Naive thymus-derived CD8-positive, alpha-beta T cell (primary cell): Measurements from ENCODE around the gene GEMIN4. TPM values are rescaled to one million over a fixed set of nuclear protein-coding genes. Genes with fewer than 3 reads are reported as not detected.
"Not testable (repeated sequence)": the region's sequence is repeated elsewhere in the genome, so short reads cannot be mapped to it uniquely, and the experiment has no call there.

Experiments
- ATAC-seq, 2 donors: fragments of 150-1000 bp; cut with Tn5 transposase in 1 of 2; sonication (Bioruptor Pico), chemical (Tn5 transposase) in 1 of 2; 1 replicate in 1 of 2; 2 replicates in 1 of 2; pipeline ENCODE4 v1.10.0; 2021; ENCODE audit warnings: mild to moderate bottlenecking in 2 of 2, moderate library complexity in 2 of 2
- POLR2A ChIA-PET: fragments of 350-600 bp; sonication (Branson Sonifier 250); formaldehyde crosslinking; loops from one replicate; lab custom pipeline; 2021; ENCODE audit warnings: antibody characterized with exemption; lab: Charles Lee
- DNase-seq, 10 donors: peaks; one replicate each; pipeline versions ENCODE4 v3.0.0 to v3.0.0-alpha.2; 2020 to 2022
- H3K27ac Mint-ChIP-seq, 10 donors: one replicate each; pipeline ENCODE4 v1.8.0; 2020 to 2022; ENCODE audit warnings: mild to moderate bottlenecking in 10 of 10, mixed read lengths in 10 of 10, moderate library complexity in 4 of 10, inconsistent platforms in 1 of 10
- H3K27me3 Mint-ChIP-seq, 5 donors: one replicate each; pipeline ENCODE4 v1.8.0; 2021 to 2022; ENCODE audit warnings: mixed read lengths in 5 of 5
- H3K36me3 Mint-ChIP-seq, 3 donors: one replicate each; pipeline ENCODE4 v1.8.0; 2020 to 2022; ENCODE audit warnings: mixed read lengths in 3 of 3, mild to moderate bottlenecking in 2 of 3, inconsistent platforms in 1 of 3
- H3K4me1 Mint-ChIP-seq, 4 donors: one replicate each; pipeline ENCODE4 v1.8.0; 2021 to 2022; ENCODE audit warnings: mixed read lengths in 4 of 4
- H3K4me3 Mint-ChIP-seq, 10 donors: one replicate each; pipeline ENCODE4 v1.8.0; 2020 to 2022; ENCODE audit warnings: mild to moderate bottlenecking in 10 of 10, mixed read lengths in 10 of 10, moderate library complexity in 6 of 10, inconsistent platforms in 1 of 10
- H3K9me3 Mint-ChIP-seq, 9 donors: one replicate each; pipeline ENCODE4 v1.8.0; 2020 to 2022; ENCODE audit warnings: mixed read lengths in 9 of 9, mild to moderate bottlenecking in 3 of 9, inconsistent platforms in 1 of 9, moderate library complexity in 1 of 9
- polyA plus RNA-seq, 3 donors: library from polyadenylated mRNA; unstranded; fragments of 300-500 nt; fragmentation: Illumina TruSeq; gene quantifications; one replicate each; pipeline ENCODE4 v1.2.3, GENCODE V29; 2021
- total RNA-seq, 8 experiments: library from RNA in 2 of 8; stranded (reverse) in 2 of 8; gene quantifications; one replicate each; pipeline ENCODE4 v1.2.3 and lab custom pipeline; 2021 to 2026

GEMIN4 gene
- total and polyA plus RNA-seq, 5 experiments from 2014 or later = 16.6 to 41.0 (median 35.1) TPM

DNA sequence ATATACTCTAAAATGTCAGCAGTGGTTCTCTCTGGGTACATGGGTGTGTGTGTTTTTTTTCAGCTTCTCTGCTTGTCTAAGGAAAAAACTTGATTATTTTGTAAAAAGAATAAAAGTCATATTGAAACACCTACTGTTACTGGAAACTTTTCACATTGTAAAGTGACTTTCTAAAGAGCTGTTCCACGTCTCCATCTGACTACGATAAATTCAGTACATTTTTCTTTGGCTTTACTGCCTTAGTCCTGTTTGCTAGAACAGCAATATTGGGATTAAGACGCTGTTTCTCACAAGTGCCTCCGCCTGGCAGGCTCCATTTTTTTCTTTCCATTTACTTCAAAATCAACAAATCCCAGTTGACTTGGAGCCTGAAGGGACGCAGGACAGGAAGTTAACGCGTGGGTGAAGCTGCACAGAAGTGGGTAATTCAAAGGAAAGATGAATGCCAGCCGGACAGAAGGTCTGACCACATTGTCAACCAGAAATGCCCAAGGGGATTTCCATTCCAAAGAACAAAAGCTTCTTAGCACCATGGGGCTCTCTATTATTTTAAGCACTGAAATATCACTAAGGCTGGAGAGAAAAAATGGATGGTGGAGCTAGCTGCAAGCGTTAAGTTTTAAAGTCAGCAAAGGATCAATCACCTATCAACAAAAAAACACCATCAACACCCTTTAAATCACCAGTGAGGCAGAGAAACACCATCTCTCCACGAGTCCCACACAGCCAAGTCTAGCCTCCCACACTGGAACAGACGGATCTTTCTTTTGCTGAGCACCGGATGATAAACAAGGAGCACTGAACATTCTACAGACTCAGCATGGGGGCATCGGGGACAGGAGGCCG is 21.6 kb upstream of the GEMIN4 start:
- H3K4me3 Mint-ChIP-seq = no peak overlapping the region
- no peaks in the 10 kb centered on the region for H3K9me3 Mint-ChIP-seq
- peaks cover 0 to 9% (median 6%) of the 10 kb centered on the region in 4 donors for H3K4me1 Mint-ChIP-seq
- POLR2A ChIA-PET = interaction anchor here (1.0 kb wide), 1 partner anchor 8 kb away, joined by 3 read pairs; the partner anchor contains the start of gene GLOD4
- DNase-seq (no peak), ATAC-seq (no peak)
- peak overlapping the region in 3 of 10 donors; percentile 5 to 48 (median 15) for H3K27ac Mint-ChIP-seq
- no peaks in the 10 kb centered on the region for H3K27me3 Mint-ChIP-seq
- H3K36me3 Mint-ChIP-seq = peaks cover 0 to 97% (median 22%) of the 10 kb centered on the region in 3 donors

GRCh38 chr17:773016-773415 is 21.0 kb upstream of the GEMIN4 start:
- ATAC-seq (no peak), DNase-seq (no peak)
- H3K4me3 Mint-ChIP-seq = no peak overlapping the region
- H3K9me3 Mint-ChIP-seq = no peaks in the 10 kb centered on the region
- POLR2A ChIA-PET = interaction anchor here (1.0 kb wide), 1 partner anchor 9 kb away, joined by 3 read pairs; the partner anchor contains the start of gene GLOD4
- H3K27ac Mint-ChIP-seq = no peak overlapping the region
- no peaks in the 10 kb centered on the region for H3K27me3 Mint-ChIP-seq
- peaks cover 0 to 8% (median 4%) of the 10 kb centered on the region in 4 donors for H3K4me1 Mint-ChIP-seq
- H3K36me3 Mint-ChIP-seq = peaks cover 0 to 94% (median 22%) of the 10 kb centered on the region in 3 donors

- peaks cover 4 to 79% (median 27%) of the 10 kb centered on the region in 3 donors for H3K36me3 Mint-ChIP-seq
- ATAC-seq = no peak
- no peaks in the 10 kb centered on the region for H3K27me3 Mint-ChIP-seq
- peaks cover 0 to 10% (median 0%) of the 10 kb centered on the region in 4 donors for H3K4me1 Mint-ChIP-seq
- no peaks in the 10 kb centered on the region for H3K9me3 Mint-ChIP-seq
- no peak for DNase-seq
- H3K4me3 Mint-ChIP-seq = no peak overlapping the region
- POLR2A ChIA-PET = no interaction called here
- no peak overlapping the region for H3K27ac Mint-ChIP-seq
Measured at GRCh38 chr17:767076-767475, 15.0 kb upstream of the GEMIN4 start.

- Mint-ChIP-seq H3K36me3 (peaks cover 0 to 74% (median 13%) of the 10 kb centered on the region in 3 donors), H3K9me3 (no peaks in the 10 kb centered on the region), H3K27ac (no peak overlapping the region), H3K4me3 (no peak overlapping the region), H3K4me1 (peaks cover 0 to 3% (median 0%) of the 10 kb centered on the region in 4 donors), H3K27me3 (no peaks in the 10 kb centered on the region)
- DNase-seq (no peak), ATAC-seq (no peak)
- POLR2A ChIA-PET = no interaction called here
Measured at GRCh38 chr17:760371-760770, 8.3 kb upstream of the GEMIN4 start.

GRCh38 chr17:759964-760363 is 7.9 kb upstream of the GEMIN4 start:
- Mint-ChIP-seq H3K27ac (no peak overlapping the region), H3K36me3 (peaks cover 0 to 70% (median 10%) of the 10 kb centered on the region in 3 donors), H3K27me3 (no peaks in the 10 kb centered on the region), H3K4me1 (peaks cover 0 to under 1% (median 0%) of the 10 kb centered on the region in 4 donors), H3K4me3 (no peak overlapping the region), H3K9me3 (no peaks in the 10 kb centered on the region)
- no peak for ATAC-seq
- POLR2A ChIA-PET = no interaction called here
- DNase-seq = no peak

- H3K4me3 Mint-ChIP-seq, DNase-seq, H3K27me3 Mint-ChIP-seq, ATAC-seq, H3K9me3 Mint-ChIP-seq, POLR2A ChIA-PET: not testable (repeated sequence)
- H3K4me1 Mint-ChIP-seq = peaks cover 11 to 14% (median 12%) of the 10 kb centered on the region in 4 donors
- H3K27ac Mint-ChIP-seq = peak overlapping the region in 5 of 10 donors; percentile 13 to 66 (median 30)
- H3K36me3 Mint-ChIP-seq = peaks cover 0 to 41% (median 6%) of the 10 kb centered on the region in 3 donors
Measured at GRCh38 chr17:756010-756567, 4.0 kb upstream of the GEMIN4 start.

DNA sequence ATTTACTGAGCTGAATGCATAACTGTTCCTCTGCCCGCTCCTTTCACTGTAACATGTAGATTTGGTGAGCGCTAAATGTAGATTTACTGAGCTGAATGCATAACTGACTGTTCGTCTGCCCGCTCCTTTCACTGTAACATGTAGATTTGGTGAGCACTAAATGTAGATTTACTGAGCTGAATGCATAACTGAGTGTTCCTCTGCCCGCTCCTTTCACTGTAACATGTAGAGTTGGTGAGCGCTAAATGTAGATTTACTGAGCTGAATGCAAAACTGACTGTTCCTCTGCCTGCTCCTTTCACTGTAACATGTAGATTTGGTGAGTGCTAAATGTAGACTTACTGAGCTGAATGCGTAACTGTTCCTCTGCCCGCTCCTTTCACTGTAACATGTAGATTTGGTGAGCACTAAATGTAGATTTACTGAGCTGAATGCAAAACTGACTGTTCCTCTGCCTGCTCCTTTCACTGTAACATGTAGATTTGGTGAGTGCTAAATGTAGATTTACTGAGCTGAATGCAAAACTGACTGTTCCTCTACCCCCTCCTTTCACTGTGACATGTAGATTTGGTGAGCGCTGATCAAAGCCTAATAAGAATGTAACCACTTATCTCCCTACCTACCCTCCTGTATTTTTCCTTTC is 3.4 kb upstream of the GEMIN4 start:
- POLR2A ChIA-PET, H3K4me3 Mint-ChIP-seq, H3K27me3 Mint-ChIP-seq, DNase-seq, ATAC-seq, H3K9me3 Mint-ChIP-seq: not testable (repeated sequence)
- peaks cover 0 to 36% (median 6%) of the 10 kb centered on the region in 3 donors for H3K36me3 Mint-ChIP-seq
- H3K4me1 Mint-ChIP-seq = peaks cover 16 to 20% (median 19%) of the 10 kb centered on the region in 4 donors
- H3K27ac Mint-ChIP-seq = peak overlapping the region in 3 of 10 donors; percentile 30 to 66 (median 46)

DNA sequence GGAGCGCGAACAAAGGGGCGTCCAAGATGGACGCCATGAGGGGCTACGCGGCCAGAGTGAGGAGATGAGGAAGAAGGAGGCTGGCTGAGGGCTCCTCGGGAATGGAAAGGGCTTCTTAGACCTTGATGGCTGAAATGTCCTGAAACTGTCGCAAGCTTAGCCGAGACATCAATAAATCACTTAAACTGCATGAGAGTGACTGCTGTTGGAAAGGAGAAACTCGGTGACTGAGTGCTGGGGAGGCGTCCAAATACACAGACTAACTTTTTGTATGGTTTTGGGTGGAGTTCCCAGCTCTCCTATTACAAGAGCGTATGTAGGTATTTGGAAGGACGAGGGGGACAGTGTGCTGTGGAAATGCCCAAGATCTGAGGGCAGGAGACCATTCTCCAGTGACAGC is 1.4 kb upstream of the GEMIN4 start:
- no peaks in the 10 kb centered on the region for H3K27me3 Mint-ChIP-seq
- no peaks in the 10 kb centered on the region for H3K9me3 Mint-ChIP-seq
- H3K4me3 Mint-ChIP-seq = peak overlapping the region; percentile 44 to 81 (median 61)
- H3K27ac Mint-ChIP-seq = peak overlapping the region in 9 of 10 donors; percentile 6 to 91 (median 74)
- DNase-seq (no peak), ATAC-seq (no peak)
- peaks cover 28 to 37% (median 33%) of the 10 kb centered on the region in 4 donors for H3K4me1 Mint-ChIP-seq
- POLR2A ChIA-PET = interaction anchor here (1.5 to 4.2 kb wide), 2 partner anchors 29 to 39 kb away, joined by 15 to 27 read pairs; partner anchors contain the start of genes GLOD4, MRM3 and VPS53
- peaks cover 0 to 19% (median 5%) of the 10 kb centered on the region in 3 donors for H3K36me3 Mint-ChIP-seq

- DNase-seq (peak in 2 of 10 donors; percentile 18 to 26), ATAC-seq (peak; percentile 25 to 34)
- Mint-ChIP-seq H3K9me3 (no peaks in the 10 kb centered on the region), H3K36me3 (peaks cover 0 to 20% (median 5%) of the 10 kb centered on the region in 3 donors), H3K4me1 (peaks cover 33 to 44% (median 37%) of the 10 kb centered on the region in 4 donors), H3K4me3 (peak overlapping the region; percentile 92 to 98 (median 95)), H3K27me3 (no peaks in the 10 kb centered on the region), H3K27ac (peak overlapping the region; percentile 93 to 98 (median 96))
- POLR2A ChIA-PET = interaction anchor here (0.5 to 4.2 kb wide), 9 partner anchors 13 to 340 kb away, joined by 3 to 27 read pairs (median 6); partner anchors contain the start of genes GLOD4, MRM3, TIMM22 and VPS53
Measured at GRCh38 chr17:752620-753219, 656 bp upstream of the GEMIN4 start.

DNA sequence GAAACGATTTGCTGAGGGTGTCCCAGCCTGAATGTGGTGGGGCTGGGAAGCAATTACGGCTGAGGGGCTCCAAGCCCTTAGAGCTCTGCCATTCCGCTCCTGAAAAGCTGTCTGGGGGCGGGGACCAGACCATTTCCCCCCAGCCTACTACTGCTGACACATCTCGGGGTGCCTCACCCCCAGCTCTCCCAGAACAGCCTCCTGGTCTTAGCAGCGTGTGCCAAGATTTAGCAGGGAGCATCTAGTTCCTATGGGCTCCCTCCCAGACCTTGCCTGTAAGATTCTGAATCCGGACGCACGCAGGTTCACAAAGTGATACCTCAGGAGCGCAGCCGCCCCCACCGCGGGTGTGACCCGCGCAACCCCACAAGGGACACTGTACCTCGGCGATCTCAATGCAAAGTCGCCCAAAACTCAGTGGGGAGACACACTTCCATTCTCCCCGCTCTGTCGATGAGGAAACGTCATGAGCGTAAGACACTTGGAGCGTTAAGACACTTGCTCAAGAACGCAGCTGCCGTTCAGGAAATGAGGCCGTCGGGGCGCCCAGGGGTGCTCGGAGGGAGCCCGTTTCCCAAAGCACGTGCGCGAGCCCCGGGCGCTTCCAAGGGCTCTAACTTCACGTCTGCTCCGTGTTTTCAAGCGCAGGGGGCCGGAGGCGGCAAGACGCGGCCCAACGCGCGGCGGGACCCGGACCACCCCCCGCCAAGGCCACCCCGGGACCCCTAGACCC is 629 bp downstream of the GEMIN4 start:
- H3K4me1 Mint-ChIP-seq = peaks cover 33 to 45% (median 37%) of the 10 kb centered on the region in 4 donors
- no peaks in the 10 kb centered on the region for H3K9me3 Mint-ChIP-seq
- peak; percentile 47 to 58 for ATAC-seq
- peak overlapping the region; percentile 93 to 98 (median 96) for H3K27ac Mint-ChIP-seq
- POLR2A ChIA-PET = interaction anchor here (0.7 to 4.2 kb wide), 7 partner anchors 18 to 245 kb away, joined by 3 to 27 read pairs (median 8); partner anchors contain the start of genes GLOD4, MRM3, TIMM22 and VPS53
- H3K4me3 Mint-ChIP-seq = peak overlapping the region; percentile 92 to 98 (median 96)
- no peaks in the 10 kb centered on the region for H3K27me3 Mint-ChIP-seq
- peaks cover 0 to 23% (median 3%) of the 10 kb centered on the region in 3 donors for H3K36me3 Mint-ChIP-seq
- peak in 9 of 10 donors; percentile 30 to 74 (median 47) for DNase-seq

- Mint-ChIP-seq H3K27me3 (no peaks in the 10 kb centered on the region), H3K4me1 (peaks cover 33 to 45% (median 37%) of the 10 kb centered on the region in 4 donors), H3K4me3 (peak overlapping the region; percentile 92 to 98 (median 96)), H3K27ac (peak overlapping the region; percentile 41 to 98 (median 96)), H3K36me3 (peaks cover 0 to 25% (median 3%) of the 10 kb centered on the region in 3 donors), H3K9me3 (no peaks in the 10 kb centered on the region)
- POLR2A ChIA-PET = interaction anchor here (0.9 to 4.2 kb wide), 6 partner anchors 13 to 246 kb away, joined by 3 to 27 read pairs (median 8); partner anchors contain the start of genes GLOD4, MRM3, TIMM22 and VPS53
- ATAC-seq (no peak), DNase-seq (no peak)
Measured at GRCh38 chr17:750431-751037, 1.5 kb downstream of the GEMIN4 start.
